Osteocyte (in vitro differentiated cells): ENCODE data around the gene GNA12. TPM values are rescaled to one million over a fixed set of nuclear protein-coding genes. Genes with fewer than 3 reads are reported as not detected.
"Not testable (repeated sequence)": the region's sequence is repeated elsewhere in the genome, so short reads cannot be mapped to it uniquely, and the experiment has no call there.

Source experiments
- DNase-seq: peaks from one replicate; pipeline ENCODE4 v3.0.0; 2021; ENCODE audit warnings: mixed read lengths; ENCODE audit not compliant: unreplicated experiment; ENCODE audit errors: extremely low spot score
- H3K27ac Mint-ChIP-seq: one replicate; pipeline ENCODE4 v1.8.0; 2021; ENCODE audit warnings: mild to moderate bottlenecking, mixed read lengths; ENCODE audit not compliant: unreplicated experiment
- H3K27me3 Mint-ChIP-seq: one replicate; pipeline ENCODE4 v1.8.0; 2021; ENCODE audit warnings: mixed read lengths; ENCODE audit not compliant: unreplicated experiment
- H3K36me3 Mint-ChIP-seq: one replicate; pipeline ENCODE4 v1.8.0; 2021; ENCODE audit warnings: mixed read lengths; ENCODE audit not compliant: unreplicated experiment
- H3K4me1 Mint-ChIP-seq: one replicate; pipeline ENCODE4 v1.8.0; 2021; ENCODE audit warnings: mixed read lengths; ENCODE audit not compliant: unreplicated experiment
- H3K4me3 Mint-ChIP-seq: one replicate; pipeline ENCODE4 v1.8.0; 2021; ENCODE audit warnings: mild to moderate bottlenecking, moderate library complexity, mixed read lengths; ENCODE audit not compliant: unreplicated experiment
- H3K9me3 Mint-ChIP-seq: one replicate; pipeline ENCODE4 v1.8.0; 2021; ENCODE audit warnings: mixed read lengths; ENCODE audit not compliant: unreplicated experiment
- CTCF ChIP-seq: fragments of 200-600 bp; sonication (generic); IDR thresholded peaks from 2 replicates; pipeline ENCODE4 v1.5.0; 2021; ENCODE audit warnings: antibody characterized with exemption, mild to moderate bottlenecking, moderate library complexity
- total RNA-seq: library from RNA; stranded (reverse); gene quantifications from 2 replicates; pipeline ENCODE4 v1.2.1, GENCODE V29; 2021

GNA12 gene
- total RNA-seq, 1 donor from 2014 or later = 69.5 TPM

GRCh38 chr7:2738766-2739549 lies 105.2 kb downstream of the GNA12 start:
- Mint-ChIP-seq H3K9me3 (no peaks in the 10 kb centered on the region), H3K4me1 (no peaks in the 10 kb centered on the region), H3K27ac (no peak overlapping the region), H3K36me3 (peaks cover 8% of the 10 kb centered on the region), H3K27me3 (no peaks in the 10 kb centered on the region), H3K4me3 (no peak overlapping the region)
- DNase-seq = peak; percentile 78
- TF ChIP-seq CTCF = no peak

GRCh38 chr7:2737771-2738540 lies 106.2 kb downstream of the GNA12 start:
- Mint-ChIP-seq H3K4me3 (no peak overlapping the region), H3K36me3 (peaks cover 9% of the 10 kb centered on the region), H3K9me3 (no peaks in the 10 kb centered on the region), H3K4me1 (no peaks in the 10 kb centered on the region), H3K27ac (no peak overlapping the region), H3K27me3 (no peaks in the 10 kb centered on the region)
- TF ChIP-seq CTCF = no peak
- peak; percentile 64 for DNase-seq

GRCh38 chr7:2737005-2737743 lies 106.9 kb downstream of the GNA12 start:
- not testable (repeated sequence) for H3K27ac Mint-ChIP-seq, DNase-seq
- peaks cover 11% of the 10 kb centered on the region for H3K36me3 Mint-ChIP-seq

GRCh38 chr7:2736411-2736914 lies 107.6 kb downstream of the GNA12 start:
- Mint-ChIP-seq H3K27me3 (no peaks in the 10 kb centered on the region), H3K27ac (no peak overlapping the region), H3K4me1 (no peaks in the 10 kb centered on the region), H3K36me3 (peaks cover 15% of the 10 kb centered on the region), H3K4me3 (no peak overlapping the region), H3K9me3 (no peaks in the 10 kb centered on the region)
- no peak for TF ChIP-seq CTCF
- DNase-seq = peak; percentile 70

More at GRCh38 chr7:2737005-2737743, 106.9 kb downstream of the GNA12 start:
- H3K9me3 Mint-ChIP-seq, H3K27me3 Mint-ChIP-seq, H3K4me1 Mint-ChIP-seq, H3K4me3 Mint-ChIP-seq: not testable (repeated sequence)

- Mint-ChIP-seq H3K4me3 (no peak overlapping the region), H3K27me3 (no peaks in the 10 kb centered on the region), H3K36me3 (peaks cover 22% of the 10 kb centered on the region), H3K4me1 (no peaks in the 10 kb centered on the region), H3K9me3 (no peaks in the 10 kb centered on the region), H3K27ac (no peak overlapping the region)
- no peak for TF ChIP-seq CTCF
- DNase-seq = peak; percentile 51
These were observed 108.4 kb downstream of the GNA12 start for GRCh38 chr7:2735744-2736143.
